ENCODE data around the gene ZFYVE28. TPM values are rescaled to one million over a fixed set of nuclear protein-coding genes. Genes with fewer than 3 reads are reported as not detected.

ZFYVE28 gene
- total and polyA plus RNA-seq, 10 of the 15 experiments (the other 5 are each of a cell fraction or from before 2014, with no cell fraction given), result 0.06 to 1.9 (median 0.22) TPM; not detected in 1

GRCh38 chr4:2415213-2415612 lies 3.2 kb downstream of the ZFYVE28 start:
- Histone ChIP-seq H3K9me3 (replicated peaks; ENCODE audit: control insufficient read depth, insufficient read depth, low read length) (no peaks in the 10 kb centered on the region), H3K9ac (ENCODE audit: control insufficient read depth, insufficient read depth, low read length) (no peak overlapping the region), H4K20me1 (ENCODE audit: control insufficient read depth, insufficient read depth) (no peaks in the 10 kb centered on the region), H3K4me2 (ENCODE audit: control insufficient read depth, insufficient read depth) (no peak overlapping the region), H3K36me3 (ENCODE audit: control insufficient read depth in 2 of 2, insufficient read depth in 2 of 2, low read length in 1 of 2) (no peaks in the 10 kb centered on the region), H2AFZ (ENCODE audit: control insufficient read depth, low read depth, low read length) (no peak overlapping the region), H3K4me1 (ENCODE audit: control insufficient read depth, insufficient read depth, low read length) (peaks cover 49% of the 10 kb centered on the region), H3K79me2 (ENCODE audit: control insufficient read depth, insufficient read depth, low read length) (no peaks in the 10 kb centered on the region; the same call in 1 of the 2 replicates), H3K4me3 (no peak overlapping the region), H3K27me3 (replicated peaks in 1 of 2; ENCODE audit: control insufficient read depth in 2 of 2, insufficient read depth in 2 of 2, low read length in 1 of 2) (peaks cover 12 to 22% of the 10 kb centered on the region in 2 experiments), H3K27ac (ENCODE audit: control insufficient read depth, insufficient read depth) (no peak overlapping the region)
- intact Hi-C loops (cut with micrococcal nuclease; ENCODE audit: unreplicated experiment), result loop anchor here (5.0 to 10.0 kb wide), 2 partner anchors 122 to 540 kb away; partner anchors contain the start of genes FAM193A and NSD2
- no peak for DNase-seq (ENCODE audit: low read depth, low spot score)
- ChIA-PET RAD21 (ENCODE audit: unreplicated experiment) (interaction anchor here (1.3 to 2.7 kb wide), 4 partner anchors 54 to 195 kb away, joined by 4 to 12 read pairs (median 6); partner anchors contain the start of genes MXD4 and RNF4), SMC1A (ENCODE audit: uncharacterized antibody, unreplicated experiment) (interaction anchor here (0.9 to 2.4 kb wide), 7 partner anchors 8 to 332 kb away, joined by 3 to 9 read pairs (median 4); no protein-coding TSS in a partner anchor), POLR2A (interaction anchor here (1.0 to 1.8 kb wide), 4 partner anchors 14 to 153 kb away, joined by 4 to 11 read pairs (median 6); partner anchors contain the start of gene MXD4), CTCF (interaction anchor here (0.9 to 3.2 kb wide), 5 partner anchors 8 to 195 kb away, joined by 3 to 12 read pairs (median 3); no protein-coding TSS in a partner anchor)
- no peak for TF ChIP-seq BHLHE40 (IDR thresholded peaks at IDR 0.05; ENCODE audit: borderline replicate concordance in 1 of 2, low read depth in 2 of 2, low read length in 1 of 2)
- TF ChIP-seq YY1 (IDR thresholded peaks at IDR 0.05; ENCODE audit: low read depth, low read length), result no peak
- no peak for TF ChIP-seq SMAD1 (IDR thresholded peaks at IDR 0.05; ENCODE audit: low read depth, partially characterized antibody)
- TF ChIP-seq, protein P1, sequence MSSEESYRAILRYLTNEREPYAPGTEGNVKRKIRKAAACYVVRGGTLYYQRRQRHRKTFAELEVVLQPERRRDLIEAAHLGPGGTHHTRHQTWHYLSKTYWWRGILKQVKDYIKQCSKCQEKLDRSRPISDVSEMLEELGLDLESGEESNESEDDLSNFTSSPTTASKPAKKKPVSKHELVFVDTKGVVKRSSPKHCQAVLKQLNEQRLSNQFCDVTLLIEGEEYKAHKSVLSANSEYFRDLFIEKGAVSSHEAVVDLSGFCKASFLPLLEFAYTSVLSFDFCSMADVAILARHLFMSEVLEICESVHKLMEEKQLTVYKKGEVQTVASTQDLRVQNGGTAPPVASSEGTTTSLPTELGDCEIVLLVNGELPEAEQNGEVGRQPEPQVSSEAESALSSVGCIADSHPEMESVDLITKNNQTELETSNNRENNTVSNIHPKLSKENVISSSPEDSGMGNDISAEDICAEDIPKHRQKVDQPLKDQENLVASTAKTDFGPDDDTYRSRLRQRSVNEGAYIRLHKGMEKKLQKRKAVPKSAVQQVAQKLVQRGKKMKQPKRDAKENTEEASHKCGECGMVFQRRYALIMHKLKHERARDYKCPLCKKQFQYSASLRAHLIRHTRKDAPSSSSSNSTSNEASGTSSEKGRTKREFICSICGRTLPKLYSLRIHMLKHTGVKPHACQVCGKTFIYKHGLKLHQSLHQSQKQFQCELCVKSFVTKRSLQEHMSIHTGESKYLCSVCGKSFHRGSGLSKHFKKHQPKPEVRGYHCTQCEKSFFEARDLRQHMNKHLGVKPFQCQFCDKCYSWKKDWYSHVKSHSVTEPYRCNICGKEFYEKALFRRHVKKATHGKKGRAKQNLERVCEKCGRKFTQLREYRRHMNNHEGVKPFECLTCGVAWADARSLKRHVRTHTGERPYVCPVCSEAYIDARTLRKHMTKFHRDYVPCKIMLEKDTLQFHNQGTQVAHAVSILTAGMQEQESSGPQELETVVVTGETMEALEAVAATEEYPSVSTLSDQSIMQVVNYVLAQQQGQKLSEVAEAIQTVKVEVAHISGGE (CRISPR knock-in tag; IDR thresholded peaks at IDR 0.05), result no peak
- TF ChIP-seq PML (IDR thresholded peaks at IDR 0.05; ENCODE audit: low read length), result no peak
- TF ChIP-seq EP300 (IDR thresholded peaks at IDR 0.05; ENCODE audit: borderline replicate concordance in 1 of 2, control insufficient read depth in 1 of 2, low read depth in 2 of 2, low read length in 2 of 2), result no peak
- no peak for TF ChIP-seq GATAD2B (conservative IDR thresholded peaks at IDR 0.05; ENCODE audit: low read depth)
- TF ChIP-seq MYC (IDR thresholded peaks at IDR 0.05; ENCODE audit: insufficient read depth, insufficient read length, insufficient replicate concordance, low read length, severe bottlenecking), result no peak
- 100% methylated on average over 3 of the region's 3 CpGs for WGBS (ENCODE audit: insufficient coverage, insufficient replicate concordance, low lambda C conversion rate, missing lambda C conversion rate)
- in situ Hi-C loops (cut with MboI), result no loop called here
- no TSS peak for BruUV-seq (replicated peaks)
- no peak for FAIRE-seq
- ATAC-seq, result no peak

Measured in GM12878 (cell line).